Fibroblast of peridontal ligament (primary cell): ENCODE data around the gene DCAKD.

Source experiments
- DNase-seq: peaks from one replicate; pipeline ENCODE4 v3.0.0-alpha.2; 2010; ENCODE audit errors: extremely low read depth

The DCAKD gene

GRCh38 chr17:45031231-45032173 is 19.9 kb downstream of the DCAKD start:
- no peak for DNase-seq

GRCh38 chr17:45030733-45031132 is 20.7 kb downstream of the DCAKD start:
- DNase-seq = no peak

GRCh38 chr17:45029758-45030423 is 21.5 kb downstream of the DCAKD start:
- no peak for DNase-seq

GRCh38 chr17:45029096-45029495 is 22.3 kb downstream of the DCAKD start:
- no peak for DNase-seq

- DNase-seq = no peak
Measured at GRCh38 chr17:45022655-45023339, 28.6 kb downstream of the DCAKD start.

- DNase-seq = no peak
Measured at GRCh38 chr17:45022288-45022648, 29.2 kb downstream of the DCAKD start.

- DNase-seq = peak; percentile 42
Measured at GRCh38 chr17:45021607-45022287, 29.7 kb downstream of the DCAKD start.

GRCh38 chr17:45020354-45021138 is 30.9 kb downstream of the DCAKD start:
- DNase-seq = peak; percentile 50

GRCh38 chr17:45018848-45019711 is 32.4 kb downstream of the DCAKD start:
- peak; percentile 25 for DNase-seq

GRCh38 chr17:45018514-45018847 is 33.0 kb downstream of the DCAKD start:
- no peak for DNase-seq

- DNase-seq = no peak
Measured at GRCh38 chr17:45016823-45017222, 34.6 kb downstream of the DCAKD start.

GRCh38 chr17:45016237-45016636 is 35.2 kb downstream of the DCAKD start:
- no peak for DNase-seq

- DNase-seq = peak; percentile 16
Measured at GRCh38 chr17:45013021-45013997, 38.1 kb downstream of the DCAKD start.

- no peak for DNase-seq
Measured at GRCh38 chr17:45011767-45012166, 39.7 kb downstream of the DCAKD start.

GRCh38 chr17:45009676-45010467 is 41.6 kb downstream of the DCAKD start:
- no peak for DNase-seq

- no peak for DNase-seq
Measured at GRCh38 chr17:45008216-45008615, 43.2 kb downstream of the DCAKD start.

- DNase-seq = no peak
Measured at GRCh38 chr17:45006927-45007461, 44.4 kb downstream of the DCAKD start.

- no peak for DNase-seq
Measured at GRCh38 chr17:45005700-45006099, 45.7 kb downstream of the DCAKD start.
